ENCODE measurements around the gene KLF7. TPM values are rescaled to one million over a fixed set of nuclear protein-coding genes. Genes with fewer than 3 reads are reported as not detected.

Gene KLF7
- total RNA-seq, 1 donor from 2014 or later: 79.1 TPM

GRCh38 chr2:207153266-207153975 is 12.3 kb downstream of the KLF7 start:
- ATAC-seq (peak; percentile 41), DNase-seq (ENCODE audit: low spot score) (no peak)
- intact Hi-C loops (cut with DNase I): no loop called here

DNA sequence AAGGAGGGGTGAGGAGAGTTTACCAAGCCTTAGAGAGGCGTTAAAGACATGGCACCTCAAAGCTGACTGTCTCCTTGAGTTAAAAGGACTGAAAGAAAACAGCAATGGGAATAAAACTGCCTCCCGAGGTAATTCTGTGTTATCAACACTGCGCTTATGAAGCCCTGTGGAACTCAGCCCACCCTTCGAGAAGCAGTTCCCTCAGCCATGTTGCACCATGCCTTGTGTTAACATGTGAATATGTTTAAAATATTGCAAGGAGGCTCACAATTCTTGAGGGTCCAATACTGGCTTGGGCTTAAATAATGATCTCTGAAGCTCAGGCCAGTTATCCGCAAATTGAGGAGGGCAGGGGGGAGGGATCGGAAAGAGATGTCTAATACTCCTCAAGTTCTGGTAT is 14.7 kb downstream of the KLF7 start:
- intact Hi-C loops (cut with DNase I): no loop called here
- ATAC-seq: no peak
- DNase-seq (ENCODE audit: low spot score): no peak

DNA sequence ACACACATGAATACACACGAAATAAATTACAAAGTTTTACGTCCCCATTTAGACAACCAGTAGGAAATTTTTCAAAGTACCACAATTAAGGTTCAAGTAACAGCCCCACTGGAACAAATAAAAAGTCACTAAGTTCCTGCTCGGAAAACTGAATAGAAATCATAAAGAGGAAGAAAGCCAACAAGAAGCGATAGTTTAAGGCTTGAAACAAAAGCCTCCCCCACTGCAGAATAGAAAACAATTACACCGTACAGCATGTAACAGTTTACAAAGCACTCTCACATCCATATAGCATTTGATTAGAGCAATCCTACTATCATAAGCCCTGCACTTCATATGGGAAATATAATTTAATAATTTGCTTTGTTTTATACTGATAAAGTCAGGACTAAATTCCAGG is 15.5 kb downstream of the KLF7 start:
- DNase-seq (ENCODE audit: low spot score) (no peak), ATAC-seq (no peak)
- intact Hi-C loops (cut with DNase I): no loop called here

- DNase-seq (ENCODE audit: low spot score) (no peak), ATAC-seq (peak; percentile 39)
- intact Hi-C loops (cut with DNase I): no loop called here
Observed at GRCh38 chr2:207149249-207150213, 16.2 kb downstream of the KLF7 start.

DNA sequence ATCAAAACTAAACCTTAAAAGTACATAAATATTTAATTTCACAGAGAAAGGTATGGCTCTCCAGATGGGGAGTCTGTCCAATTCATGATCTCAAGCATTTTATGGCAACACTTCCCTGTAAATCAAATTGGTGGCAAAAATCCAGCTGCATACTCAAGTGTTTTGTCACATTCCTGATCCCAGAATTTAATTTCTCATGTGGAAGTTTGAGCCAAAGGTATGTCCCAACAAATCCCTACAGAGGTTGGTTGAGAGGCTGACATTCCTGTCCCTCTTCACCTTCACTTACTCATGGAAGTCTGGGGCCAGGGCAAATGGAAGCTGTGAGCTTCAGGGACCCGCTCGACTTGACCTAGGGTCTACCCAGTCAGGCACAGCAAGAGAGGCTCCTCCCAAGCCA is 17.7 kb downstream of the KLF7 start:
- ATAC-seq (no peak), DNase-seq (ENCODE audit: low spot score) (no peak)
- intact Hi-C loops (cut with DNase I): no loop called here

DNA sequence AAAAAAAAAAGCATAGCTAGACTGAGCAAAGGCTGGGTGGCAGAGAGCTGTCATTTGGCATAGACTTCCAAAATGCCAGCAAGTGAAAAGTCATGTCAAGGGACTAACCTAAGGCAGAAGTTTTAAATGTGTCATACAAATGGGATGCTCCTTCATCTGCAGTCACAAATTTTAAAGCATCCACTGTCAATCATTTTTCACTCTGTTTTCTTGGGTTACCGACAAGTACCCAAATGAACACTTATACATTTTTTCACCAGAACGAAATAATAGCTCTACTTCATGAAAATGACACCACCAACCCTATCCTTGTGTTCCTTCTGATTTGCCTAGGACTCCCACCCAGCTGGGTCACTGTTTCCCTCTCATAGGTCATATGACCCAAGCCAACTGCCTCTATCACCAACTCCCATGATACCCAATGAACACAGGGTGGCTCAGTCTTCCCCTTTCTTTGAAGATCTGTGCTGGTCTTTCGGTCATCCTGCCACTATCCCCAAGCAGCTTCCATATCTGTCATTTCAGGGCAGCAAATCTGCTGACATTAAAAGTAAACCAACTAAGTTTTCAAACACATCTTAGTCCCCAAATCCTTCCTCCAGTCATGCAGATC is 21.5 kb downstream of the KLF7 start:
- DNase-seq (ENCODE audit: low spot score) (no peak), ATAC-seq (no peak)
- intact Hi-C loops (cut with DNase I): no loop called here

- intact Hi-C loops (cut with DNase I): no loop called here
- DNase-seq (ENCODE audit: low spot score) (peak; percentile 87), ATAC-seq (peak; percentile 91)
Observed at GRCh38 chr2:207143215-207144172, 22.3 kb downstream of the KLF7 start.

DNA sequence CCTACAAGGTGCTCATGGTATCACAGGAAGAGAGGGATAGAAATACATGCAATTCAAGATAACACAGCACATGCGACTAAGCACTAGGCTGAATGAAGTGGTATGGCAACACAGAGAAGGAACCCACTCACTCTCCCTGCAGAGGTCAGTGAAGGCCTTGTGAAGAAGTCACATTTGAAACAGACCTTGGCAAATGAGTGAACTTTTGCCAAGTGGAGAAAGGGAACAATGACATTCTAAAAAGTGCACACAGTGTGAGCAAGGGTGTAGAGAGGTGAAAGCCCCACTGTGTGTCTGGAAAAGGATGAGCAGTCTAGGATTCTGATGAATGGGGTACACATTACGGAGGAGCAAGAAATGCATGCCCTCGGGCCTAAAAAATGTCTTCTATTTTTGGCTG is 23.3 kb downstream of the KLF7 start:
- ATAC-seq (peak; percentile 14), DNase-seq (ENCODE audit: low spot score) (no peak)
- intact Hi-C loops (cut with DNase I): no loop called here

GRCh38 chr2:207141386-207141785 is 24.4 kb downstream of the KLF7 start:
- DNase-seq (ENCODE audit: low spot score) (no peak), ATAC-seq (no peak)
- intact Hi-C loops (cut with DNase I): no loop called here

GRCh38 chr2:207140265-207140664 is 25.5 kb downstream of the KLF7 start:
- intact Hi-C loops (cut with DNase I): no loop called here
- no peak for DNase-seq (ENCODE audit: low spot score)
- no peak for ATAC-seq

GRCh38 chr2:207139552-207139951 is 26.2 kb downstream of the KLF7 start:
- intact Hi-C loops (cut with DNase I): no loop called here
- DNase-seq (ENCODE audit: low spot score) (no peak), ATAC-seq (no peak)

GRCh38 chr2:207138627-207139297 is 27.0 kb downstream of the KLF7 start:
- intact Hi-C loops (cut with DNase I): no loop called here

DNA sequence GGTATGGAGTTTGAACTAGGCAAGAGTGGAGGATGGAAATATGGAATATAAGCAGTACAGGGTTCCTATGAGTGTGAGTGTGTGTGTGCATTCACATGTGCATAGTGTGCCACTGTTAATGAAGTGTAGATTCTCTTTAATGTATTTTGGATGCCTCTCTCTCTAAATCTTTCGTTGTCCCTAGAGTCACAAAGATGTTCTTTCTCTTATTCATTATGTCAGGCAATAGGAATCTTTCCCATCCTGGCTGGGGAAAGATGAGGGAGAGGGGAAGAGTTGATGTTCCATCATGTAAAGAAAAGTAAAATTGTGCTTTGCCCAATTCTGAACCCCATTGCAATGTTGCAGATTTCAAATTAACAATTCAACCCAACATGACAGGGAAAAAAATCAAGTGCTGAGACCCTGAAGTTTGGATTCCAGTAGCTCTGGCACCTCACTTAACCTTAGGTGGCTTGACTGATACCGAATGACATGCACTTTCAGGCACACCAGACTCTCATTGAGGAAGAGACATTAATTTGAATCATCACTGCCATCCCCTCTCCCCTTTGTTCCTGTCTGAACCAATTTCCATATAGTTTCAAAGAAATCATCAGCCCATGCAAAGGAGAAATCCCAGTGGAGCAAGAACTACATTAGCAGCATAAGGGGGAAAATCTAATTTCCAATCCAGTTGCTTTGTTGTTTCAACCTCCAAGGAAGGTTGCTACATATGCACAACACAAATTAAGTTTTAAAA is 28.0 kb downstream of the KLF7 start:
- intact Hi-C loops (cut with DNase I): no loop called here
- DNase-seq (ENCODE audit: low spot score): no peak
- ATAC-seq: no peak

More at GRCh38 chr2:207138627-207139297, 27.0 kb downstream of the KLF7 start:
- no peak for DNase-seq (ENCODE audit: low spot score)
- no peak for ATAC-seq

GRCh38 chr2:207136874-207137273 is 28.9 kb downstream of the KLF7 start:
- intact Hi-C loops (cut with DNase I): no loop called here
- ATAC-seq (no peak), DNase-seq (ENCODE audit: low spot score) (no peak)

- intact Hi-C loops (cut with DNase I): no loop called here
- DNase-seq (ENCODE audit: low spot score): no peak
- no peak for ATAC-seq
Observed at GRCh38 chr2:207135801-207136457, 29.8 kb downstream of the KLF7 start.

GRCh38 chr2:207135340-207135739 is 30.4 kb downstream of the KLF7 start:
- ATAC-seq (no peak), DNase-seq (ENCODE audit: low spot score) (no peak)
- intact Hi-C loops (cut with DNase I): no loop called here
